ENCODE data around the gene NCAN. TPM values are rescaled to one million over a fixed set of nuclear protein-coding genes. Genes with fewer than 3 reads are reported as not detected.

Gene NCAN
- total RNA-seq, 4 donors from 2014 or later: 0.19 to 0.31 TPM; not detected in 2

DNA sequence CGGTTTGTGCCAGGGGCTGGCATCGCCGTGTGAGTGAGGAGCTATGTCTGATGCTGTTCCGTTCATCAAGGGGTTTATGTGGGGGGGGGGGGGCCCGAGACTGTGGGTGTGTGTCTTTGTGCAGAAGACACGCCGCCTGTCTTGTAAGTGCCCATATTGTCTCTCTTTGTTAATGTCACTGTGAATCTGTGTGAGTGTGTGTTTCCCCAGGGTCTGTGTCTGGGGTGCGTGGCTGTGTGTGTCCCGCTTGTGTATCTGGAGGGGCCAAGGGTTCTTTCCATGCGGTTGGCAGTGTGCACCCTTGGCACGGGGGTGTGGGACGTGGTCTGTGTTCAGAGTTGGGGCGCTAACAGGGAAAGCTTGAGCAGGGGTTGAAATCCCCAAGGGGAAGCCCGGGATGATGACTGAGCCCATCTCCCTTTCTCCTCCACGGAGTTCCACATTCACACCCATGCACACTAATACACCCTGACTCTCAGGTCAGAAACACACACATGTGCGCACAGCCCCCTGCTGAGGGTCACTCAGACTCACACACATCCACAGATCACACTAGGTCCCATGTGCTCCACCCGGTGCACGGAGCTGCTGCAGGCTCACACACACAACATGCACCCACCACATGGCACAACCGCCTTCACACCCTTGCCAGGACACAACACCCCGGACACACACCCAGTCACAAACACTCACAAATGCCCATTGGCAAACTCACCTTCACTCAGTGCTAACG lies 1.8 kb downstream of the NCAN start:
- 23 to 44% methylated on average over 3 to 5 of the region's 21 CpGs for WGBS, 2 donors (ENCODE audit: low coverage in 1 of 2)
- H3K36me3 ChIP-seq: no peaks in the 10 kb centered on the region
- no peak overlapping the region for H3K4me3 ChIP-seq
- H3K27ac ChIP-seq: no peak overlapping the region
- H3K4me1 ChIP-seq: no peaks in the 10 kb centered on the region
- peaks cover 0 to 9% (median 0%) of the 10 kb centered on the region in 3 donors for H3K9me3 ChIP-seq
- peaks cover 95% of the 10 kb centered on the region for H3K27me3 ChIP-seq
- TF ChIP-seq POLR2A (IDR thresholded peaks at IDR 0.05) (no peak), EP300 (IDR thresholded peaks at IDR 0.05) (no peak)
- TF ChIP-seq, protein P1, sequence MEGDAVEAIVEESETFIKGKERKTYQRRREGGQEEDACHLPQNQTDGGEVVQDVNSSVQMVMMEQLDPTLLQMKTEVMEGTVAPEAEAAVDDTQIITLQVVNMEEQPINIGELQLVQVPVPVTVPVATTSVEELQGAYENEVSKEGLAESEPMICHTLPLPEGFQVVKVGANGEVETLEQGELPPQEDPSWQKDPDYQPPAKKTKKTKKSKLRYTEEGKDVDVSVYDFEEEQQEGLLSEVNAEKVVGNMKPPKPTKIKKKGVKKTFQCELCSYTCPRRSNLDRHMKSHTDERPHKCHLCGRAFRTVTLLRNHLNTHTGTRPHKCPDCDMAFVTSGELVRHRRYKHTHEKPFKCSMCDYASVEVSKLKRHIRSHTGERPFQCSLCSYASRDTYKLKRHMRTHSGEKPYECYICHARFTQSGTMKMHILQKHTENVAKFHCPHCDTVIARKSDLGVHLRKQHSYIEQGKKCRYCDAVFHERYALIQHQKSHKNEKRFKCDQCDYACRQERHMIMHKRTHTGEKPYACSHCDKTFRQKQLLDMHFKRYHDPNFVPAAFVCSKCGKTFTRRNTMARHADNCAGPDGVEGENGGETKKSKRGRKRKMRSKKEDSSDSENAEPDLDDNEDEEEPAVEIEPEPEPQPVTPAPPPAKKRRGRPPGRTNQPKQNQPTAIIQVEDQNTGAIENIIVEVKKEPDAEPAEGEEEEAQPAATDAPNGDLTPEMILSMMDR (IDR thresholded peaks at IDR 0.05): no peak
- ATAC-seq: no peak

DNA sequence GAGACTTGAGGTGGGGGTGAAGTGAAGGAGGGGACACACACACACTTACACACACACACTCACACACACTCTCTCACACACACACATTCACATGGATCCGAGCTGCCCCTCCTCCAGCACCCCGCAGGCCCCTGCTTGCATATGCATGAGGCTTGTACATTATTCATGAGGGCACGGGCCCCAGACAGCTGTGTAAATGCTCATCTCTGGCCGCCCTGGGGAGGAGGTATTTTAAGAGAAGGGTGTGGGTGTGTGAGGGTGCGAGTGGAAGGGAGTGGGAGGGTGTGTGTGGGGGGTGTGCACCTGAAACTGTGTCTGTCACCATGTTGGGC lies 2.4 kb downstream of the NCAN start:
- TF ChIP-seq EP300 (IDR thresholded peaks at IDR 0.05): no peak
- no peak for TF ChIP-seq POLR2AphosphoS5 (IDR thresholded peaks at IDR 0.05)
- TF ChIP-seq, protein P1 (IDR thresholded peaks at IDR 0.05): no peak
- TF ChIP-seq POLR2A (IDR thresholded peaks at IDR 0.05): no peak
- 0 to 6% methylated on average over 3 to 5 of the region's 5 CpGs for WGBS, 2 donors (ENCODE audit: low coverage in 1 of 2)
- H3K4me3 ChIP-seq: no peak overlapping the region
- H3K9me3 ChIP-seq: peaks cover 0 to 9% (median 0%) of the 10 kb centered on the region in 3 donors
- ATAC-seq: no peak
- no peak overlapping the region for H3K27ac ChIP-seq
- H3K27me3 ChIP-seq: peaks cover 94% of the 10 kb centered on the region
- H3K4me1 ChIP-seq: no peaks in the 10 kb centered on the region
- no peaks in the 10 kb centered on the region for H3K36me3 ChIP-seq

DNA sequence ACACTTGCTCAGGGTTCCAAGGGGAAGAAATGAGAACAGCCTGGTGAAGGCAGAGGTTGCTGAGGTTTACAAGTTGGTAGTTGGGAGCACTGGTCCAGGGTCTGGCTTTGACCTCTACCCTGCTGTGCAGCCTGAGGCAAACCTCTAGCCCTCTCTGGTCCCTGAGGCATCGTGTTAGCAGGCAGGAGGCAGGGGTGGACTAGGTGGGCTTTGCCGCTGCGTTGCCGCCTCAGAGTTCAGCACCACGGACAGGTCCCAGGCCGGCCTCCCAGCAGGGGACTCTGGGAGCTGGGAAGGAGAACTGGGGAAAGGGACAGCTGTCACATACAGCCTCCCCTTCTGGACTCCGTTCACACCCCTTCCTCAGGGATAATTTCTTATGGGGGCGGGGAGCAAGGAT lies 3.1 kb downstream of the NCAN start:
- Histone ChIP-seq H3K27me3 (peaks cover 89% of the 10 kb centered on the region), H3K9me3 (peaks cover 0 to 9% (median 0%) of the 10 kb centered on the region in 3 donors), H3K27ac (no peak overlapping the region), H3K36me3 (no peaks in the 10 kb centered on the region), H3K4me3 (no peak overlapping the region), H3K4me1 (no peaks in the 10 kb centered on the region)
- no peak for TF ChIP-seq POLR2A (IDR thresholded peaks at IDR 0.05)
- TF ChIP-seq, protein P1 (IDR thresholded peaks at IDR 0.05): no peak
- no peak for TF ChIP-seq EP300 (IDR thresholded peaks at IDR 0.05)
- TF ChIP-seq POLR2AphosphoS5 (IDR thresholded peaks at IDR 0.05): no peak
- WGBS, 2 donors (ENCODE audit: low coverage in 1 of 2): 0% methylated on average over 2 to 5 of the region's 8 CpGs
- ATAC-seq: no peak

DNA sequence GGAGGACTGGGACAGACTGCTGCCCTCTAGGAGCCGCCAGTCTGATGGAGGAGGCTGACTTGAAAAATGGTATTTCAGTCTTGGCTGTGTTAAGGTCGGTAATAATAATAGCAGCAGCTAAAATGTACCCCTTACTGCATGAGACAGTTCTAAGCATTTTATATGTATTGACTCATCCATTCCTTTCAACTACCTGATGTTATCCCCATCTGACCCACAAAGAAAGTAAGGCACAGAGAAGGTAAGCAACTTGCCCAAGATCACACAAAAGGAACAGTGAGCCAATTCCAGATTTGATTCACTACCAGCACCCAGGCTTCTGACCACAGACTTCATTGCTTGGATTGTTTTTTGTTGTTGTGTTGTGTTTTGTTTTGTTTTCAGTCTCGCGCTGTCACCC lies 4.0 kb downstream of the NCAN start:
- Histone ChIP-seq H3K9me3 (peaks cover 0 to 9% (median 0%) of the 10 kb centered on the region in 3 donors), H3K4me1 (no peaks in the 10 kb centered on the region), H3K36me3 (no peaks in the 10 kb centered on the region), H3K4me3 (no peak overlapping the region), H3K27ac (no peak overlapping the region), H3K27me3 (peaks cover 80% of the 10 kb centered on the region)
- ATAC-seq: no peak
- WGBS, 2 donors (ENCODE audit: low coverage in 1 of 2): 67% methylated on average over 3 of the region's 4 CpGs; no CpG with 5 or more reads in 1 of the 2 donors
- TF ChIP-seq POLR2AphosphoS5 (IDR thresholded peaks at IDR 0.05) (no peak), POLR2A (IDR thresholded peaks at IDR 0.05) (no peak), EP300 (IDR thresholded peaks at IDR 0.05) (no peak)
- TF ChIP-seq, protein P1 (IDR thresholded peaks at IDR 0.05): no peak

DNA sequence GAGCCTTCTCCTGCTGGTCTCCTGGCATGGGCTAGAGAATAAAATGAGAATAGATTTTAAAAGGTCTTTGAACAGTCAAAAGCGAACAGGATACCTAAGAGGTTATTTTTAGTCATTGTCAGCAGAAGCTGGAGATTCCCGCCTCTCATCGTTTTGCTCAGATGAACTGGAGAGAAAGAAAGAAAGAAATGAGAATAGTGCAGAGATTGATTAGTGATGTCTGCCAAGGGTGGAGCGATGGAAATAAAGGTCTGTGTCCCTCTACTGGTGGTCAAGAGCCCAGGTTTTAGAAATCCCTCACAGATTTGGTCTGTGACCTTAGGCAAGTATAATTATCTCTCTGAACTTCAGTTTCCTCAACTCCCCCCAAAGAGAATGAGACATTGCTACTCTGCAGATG lies 5.3 kb downstream of the NCAN start:
- Histone ChIP-seq H3K27ac (no peak overlapping the region), H3K9me3 (peaks cover 0 to 9% (median 0%) of the 10 kb centered on the region in 3 donors), H3K4me1 (no peaks in the 10 kb centered on the region), H3K4me3 (no peak overlapping the region), H3K36me3 (no peaks in the 10 kb centered on the region), H3K27me3 (peaks cover 79% of the 10 kb centered on the region)
- 46 to 60% methylated on average over 4 of the region's 4 CpGs for WGBS, 2 donors (ENCODE audit: low coverage in 1 of 2)
- ATAC-seq: no peak
- TF ChIP-seq POLR2AphosphoS5 (IDR thresholded peaks at IDR 0.05): no peak
- TF ChIP-seq POLR2A (IDR thresholded peaks at IDR 0.05): no peak
- TF ChIP-seq EP300 (IDR thresholded peaks at IDR 0.05): no peak
- TF ChIP-seq, protein P1 (IDR thresholded peaks at IDR 0.05): no peak
